ENCODE measurements around the gene EPC2.

EPC2 gene

DNA sequence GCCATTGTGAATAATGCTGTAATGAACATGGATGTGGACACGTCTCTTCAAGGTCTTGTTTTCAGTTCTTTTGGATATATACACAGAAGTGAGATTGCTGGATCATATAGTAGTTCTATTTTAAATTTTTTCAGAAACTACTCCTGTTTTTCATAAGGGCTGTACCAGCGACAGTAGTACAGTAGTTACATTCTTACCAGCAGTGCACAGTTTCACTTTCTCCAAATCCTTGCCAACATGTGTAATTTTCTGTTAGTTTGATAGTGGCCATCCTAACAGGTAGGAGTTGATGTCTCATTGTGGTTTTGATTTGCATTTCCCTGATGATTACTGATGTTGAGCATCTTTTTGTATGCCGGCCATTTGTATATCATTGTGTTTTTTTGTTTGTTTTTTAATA lies 81.7 kb downstream of the EPC2 start:
- no peaks in the 10 kb centered on the region for H3K9me2 ChIP-seq (replicated peaks; ENCODE audit: insufficient read depth, low read length)
- H2AFZ ChIP-seq (ENCODE audit: low read length), result no peak overlapping the region
- H3K4me2 ChIP-seq (ENCODE audit: low read depth, low read length), result peak overlapping the region; percentile 53
- H3F3A ChIP-seq (ENCODE audit: insufficient read depth, low read length), result peaks cover 15% of the 10 kb centered on the region; the same call in 1 of the 2 replicates
- H3K27me3 ChIP-seq (replicated peaks; ENCODE audit: insufficient read depth, low read length), result no peaks in the 10 kb centered on the region
- H3K79me2 ChIP-seq (ENCODE audit: low read length), result peaks cover 87% of the 10 kb centered on the region
- no peak for TF ChIP-seq EZH2 (optimal IDR thresholded peaks at IDR 0.05; ENCODE audit: low read depth, low read length)
- TF ChIP-seq EZH2phosphoT487 (IDR thresholded peaks at IDR 0.05; ENCODE audit: low read length), result no peak
- TF ChIP-seq, protein P1, sequence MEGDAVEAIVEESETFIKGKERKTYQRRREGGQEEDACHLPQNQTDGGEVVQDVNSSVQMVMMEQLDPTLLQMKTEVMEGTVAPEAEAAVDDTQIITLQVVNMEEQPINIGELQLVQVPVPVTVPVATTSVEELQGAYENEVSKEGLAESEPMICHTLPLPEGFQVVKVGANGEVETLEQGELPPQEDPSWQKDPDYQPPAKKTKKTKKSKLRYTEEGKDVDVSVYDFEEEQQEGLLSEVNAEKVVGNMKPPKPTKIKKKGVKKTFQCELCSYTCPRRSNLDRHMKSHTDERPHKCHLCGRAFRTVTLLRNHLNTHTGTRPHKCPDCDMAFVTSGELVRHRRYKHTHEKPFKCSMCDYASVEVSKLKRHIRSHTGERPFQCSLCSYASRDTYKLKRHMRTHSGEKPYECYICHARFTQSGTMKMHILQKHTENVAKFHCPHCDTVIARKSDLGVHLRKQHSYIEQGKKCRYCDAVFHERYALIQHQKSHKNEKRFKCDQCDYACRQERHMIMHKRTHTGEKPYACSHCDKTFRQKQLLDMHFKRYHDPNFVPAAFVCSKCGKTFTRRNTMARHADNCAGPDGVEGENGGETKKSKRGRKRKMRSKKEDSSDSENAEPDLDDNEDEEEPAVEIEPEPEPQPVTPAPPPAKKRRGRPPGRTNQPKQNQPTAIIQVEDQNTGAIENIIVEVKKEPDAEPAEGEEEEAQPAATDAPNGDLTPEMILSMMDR (IDR thresholded peaks at IDR 0.05; ENCODE audit: low read length), result no peak
- peak overlapping the region; percentile 12; the same call in 1 of the 2 replicates for H3K4me3 ChIP-seq (ENCODE audit: low read length)
- H4K20me1 ChIP-seq (ENCODE audit: insufficient read depth, low read length), result peaks cover 12% of the 10 kb centered on the region
- H3K4me1 ChIP-seq (ENCODE audit: low read length), result peaks cover 10% of the 10 kb centered on the region
- H3K9ac ChIP-seq (ENCODE audit: low read length), result no peak overlapping the region
- H3K9me3 ChIP-seq (replicated peaks; ENCODE audit: insufficient read depth, low read length), result no peaks in the 10 kb centered on the region
- DNase-seq, result peak; percentile 81
- H3K36me3 ChIP-seq (replicated peaks; ENCODE audit: insufficient read depth, low read length), result no peaks in the 10 kb centered on the region
- peak overlapping the region; percentile 26; the same call in 1 of the 2 replicates for H3K27ac ChIP-seq (ENCODE audit: low read length)

DNA sequence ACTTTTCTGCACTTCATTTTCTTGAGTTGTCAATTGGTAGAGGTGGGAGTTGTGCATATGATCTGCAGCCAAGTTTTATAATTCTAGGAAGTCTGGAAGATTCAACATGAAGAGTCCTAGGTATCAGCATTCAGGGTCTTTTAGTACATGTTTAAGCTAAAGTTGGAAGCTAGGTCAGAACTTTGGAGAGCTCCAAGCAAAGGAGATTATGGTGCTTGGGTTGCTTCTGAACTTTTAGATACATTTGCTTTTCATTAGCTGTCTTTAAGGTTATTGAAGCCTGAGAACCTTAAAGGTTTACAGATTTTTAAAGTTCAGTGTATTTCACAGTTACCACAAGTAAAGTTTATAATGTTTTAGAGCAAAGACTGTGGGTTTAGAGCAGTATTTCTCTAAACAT lies 85.5 kb downstream of the EPC2 start:
- H3K4me1 ChIP-seq (ENCODE audit: low read length), result peaks cover 10% of the 10 kb centered on the region
- no peaks in the 10 kb centered on the region for H3K36me3 ChIP-seq (replicated peaks; ENCODE audit: insufficient read depth, low read length)
- H3K4me2 ChIP-seq (ENCODE audit: low read depth, low read length), result no peak overlapping the region
- no peak for DNase-seq
- H3K9me3 ChIP-seq (replicated peaks; ENCODE audit: insufficient read depth, low read length), result no peaks in the 10 kb centered on the region
- H2AFZ ChIP-seq (ENCODE audit: low read length), result no peak overlapping the region
- TF ChIP-seq EZH2 (optimal IDR thresholded peaks at IDR 0.05; ENCODE audit: low read depth, low read length), result no peak
- TF ChIP-seq EZH2phosphoT487 (IDR thresholded peaks at IDR 0.05; ENCODE audit: low read length), result no peak
- peaks cover 17% of the 10 kb centered on the region; the same call in 1 of the 2 replicates for H4K20me1 ChIP-seq (ENCODE audit: insufficient read depth, low read length)
- H3K27me3 ChIP-seq (replicated peaks; ENCODE audit: insufficient read depth, low read length), result no peaks in the 10 kb centered on the region
- H3K27ac ChIP-seq (ENCODE audit: low read length), result no peak overlapping the region
- H3K9me2 ChIP-seq (replicated peaks; ENCODE audit: insufficient read depth, low read length), result no peaks in the 10 kb centered on the region
- H3F3A ChIP-seq (ENCODE audit: insufficient read depth, low read length), result peaks cover 15% of the 10 kb centered on the region; the same call in 1 of the 2 replicates
- H3K9ac ChIP-seq (ENCODE audit: low read length), result no peak overlapping the region
- peaks cover 90% of the 10 kb centered on the region for H3K79me2 ChIP-seq (ENCODE audit: low read length)
- H3K4me3 ChIP-seq (ENCODE audit: low read length), result no peak overlapping the region

DNA sequence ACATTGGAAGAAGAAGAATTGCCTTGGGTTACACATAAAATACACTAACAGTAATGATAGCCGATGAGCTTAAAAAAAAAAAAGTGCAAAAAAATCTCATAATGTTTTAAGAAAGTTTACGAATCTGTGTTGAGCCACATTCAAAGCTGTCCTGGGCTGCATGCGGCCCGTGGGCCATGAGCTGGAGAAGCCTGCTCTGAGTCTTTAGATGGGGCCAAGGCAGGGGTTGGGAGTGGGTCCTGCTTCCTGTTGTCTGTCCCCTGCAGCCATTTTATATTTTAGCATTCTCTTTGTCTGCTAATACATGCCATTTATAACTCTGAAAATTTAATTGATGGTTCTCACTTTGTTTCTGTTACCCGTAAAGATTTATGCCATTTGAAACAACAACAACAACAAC lies 93.2 kb downstream of the EPC2 start:
- H3K9me2 ChIP-seq (replicated peaks; ENCODE audit: insufficient read depth, low read length), result no peaks in the 10 kb centered on the region
- H3K79me2 ChIP-seq (ENCODE audit: low read length), result peaks cover 66% of the 10 kb centered on the region
- no peak overlapping the region for H3K4me2 ChIP-seq (ENCODE audit: low read depth, low read length)
- no peak for DNase-seq
- no peak for TF ChIP-seq EZH2 (optimal IDR thresholded peaks at IDR 0.05; ENCODE audit: low read depth, low read length)
- TF ChIP-seq, protein P1 (IDR thresholded peaks at IDR 0.05; ENCODE audit: low read length), result no peak
- no peak overlapping the region for H3K9ac ChIP-seq (ENCODE audit: low read length)
- no peak overlapping the region for H2AFZ ChIP-seq (ENCODE audit: low read length)
- H3K27me3 ChIP-seq (replicated peaks; ENCODE audit: insufficient read depth, low read length), result no peaks in the 10 kb centered on the region
- no peaks in the 10 kb centered on the region for H3F3A ChIP-seq (ENCODE audit: insufficient read depth, low read length)
- peaks cover 10% of the 10 kb centered on the region; the same call in 1 of the 2 replicates for H4K20me1 ChIP-seq (ENCODE audit: insufficient read depth, low read length)
- H3K4me1 ChIP-seq (ENCODE audit: low read length), result no peaks in the 10 kb centered on the region
- H3K4me3 ChIP-seq (ENCODE audit: low read length), result no peak overlapping the region
- no peaks in the 10 kb centered on the region for H3K36me3 ChIP-seq (replicated peaks; ENCODE audit: insufficient read depth, low read length)
- no peaks in the 10 kb centered on the region for H3K9me3 ChIP-seq (replicated peaks; ENCODE audit: insufficient read depth, low read length)
- no peak overlapping the region for H3K27ac ChIP-seq (ENCODE audit: low read length)

DNA sequence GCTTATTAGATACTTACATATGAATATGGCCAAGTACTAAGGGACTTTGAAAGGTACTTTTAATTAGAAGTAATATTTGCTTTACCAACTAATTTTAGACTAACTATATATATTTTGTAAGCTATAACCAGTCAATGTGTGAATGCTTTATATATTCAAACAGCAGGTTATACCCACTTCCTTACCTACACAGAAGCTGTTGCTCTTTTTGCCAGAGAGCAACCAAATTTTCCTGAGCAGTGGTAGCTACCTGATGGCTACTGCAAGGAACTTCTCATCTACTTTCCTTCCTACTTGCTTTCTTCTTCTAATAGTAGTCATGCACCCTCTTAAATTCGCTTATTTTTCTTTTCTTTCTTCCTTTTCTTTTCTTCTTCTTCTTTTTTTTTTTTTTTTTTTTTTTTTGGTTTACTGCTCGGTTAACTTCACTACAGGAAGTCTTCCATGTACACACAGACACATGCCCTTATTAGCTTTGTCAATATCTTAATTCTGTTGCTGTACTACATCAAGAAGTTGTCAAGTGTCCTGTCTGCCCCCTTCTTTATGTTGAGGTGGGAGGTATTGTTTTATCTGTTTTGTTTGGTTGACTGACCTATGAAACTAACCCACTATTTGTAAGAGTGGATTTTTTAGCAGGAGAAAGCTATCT lies 95.0 kb downstream of the EPC2 start:
- no peak overlapping the region for H3K4me3 ChIP-seq (ENCODE audit: low read length)
- H3K27ac ChIP-seq (ENCODE audit: low read length), result no peak overlapping the region
- DNase-seq, result no peak
- peaks cover 10% of the 10 kb centered on the region; the same call in 1 of the 2 replicates for H4K20me1 ChIP-seq (ENCODE audit: insufficient read depth, low read length)
- H3K79me2 ChIP-seq (ENCODE audit: low read length), result peaks cover 49% of the 10 kb centered on the region
- H3K4me2 ChIP-seq (ENCODE audit: low read depth, low read length), result no peak overlapping the region
- H3K27me3 ChIP-seq (replicated peaks; ENCODE audit: insufficient read depth, low read length), result no peaks in the 10 kb centered on the region
- H3K9me2 ChIP-seq (replicated peaks; ENCODE audit: insufficient read depth, low read length), result no peaks in the 10 kb centered on the region
- no peak overlapping the region for H3K9ac ChIP-seq (ENCODE audit: low read length)
- no peaks in the 10 kb centered on the region for H3F3A ChIP-seq (ENCODE audit: insufficient read depth, low read length)
- no peak overlapping the region for H2AFZ ChIP-seq (ENCODE audit: low read length)
- H3K4me1 ChIP-seq (ENCODE audit: low read length), result no peaks in the 10 kb centered on the region
- TF ChIP-seq, protein P1 (IDR thresholded peaks at IDR 0.05; ENCODE audit: low read length), result no peak
- TF ChIP-seq EZH2phosphoT487 (IDR thresholded peaks at IDR 0.05; ENCODE audit: low read length) (no peak), EZH2 (optimal IDR thresholded peaks at IDR 0.05; ENCODE audit: low read depth, low read length) (no peak)
- H3K36me3 ChIP-seq (replicated peaks; ENCODE audit: insufficient read depth, low read length), result no peaks in the 10 kb centered on the region
- no peaks in the 10 kb centered on the region for H3K9me3 ChIP-seq (replicated peaks; ENCODE audit: insufficient read depth, low read length)

Data from MM.1S (cell line).